Activated T-helper 1 cell treated with anti-CD3 and anti-CD28 coated beads, Interleukin-12 subunit alpha, Interleukin-12 subunit beta, Interleukin-2, Interleukin-4 antibody, amounts not matched to agents 30 ng/mL and 10 ng/mL and 1 ng/mL, durations not matched to agents 14 hours and 24 hours and 36 hours (primary cell): ENCODE measurements around the gene NABP2. TPM values are rescaled to one million over a fixed set of nuclear protein-coding genes. Genes with fewer than 3 reads are reported as not detected.

ENCODE experiments used
- DNase-seq: peaks from one replicate; pipeline ENCODE4 v3.0.0; 2021; ENCODE audit warnings: low spot score
- H3K27ac Mint-ChIP-seq: one replicate; pipeline ENCODE4 v1.8.0; 2021; ENCODE audit warnings: mild to moderate bottlenecking, mixed read lengths
- H3K27me3 Mint-ChIP-seq: one replicate; pipeline ENCODE4 v1.8.0; 2022; ENCODE audit warnings: mild to moderate bottlenecking, moderate library complexity, mixed read lengths; ENCODE audit not compliant: insufficient read depth
- H3K36me3 Mint-ChIP-seq: one replicate; pipeline ENCODE4 v1.8.0; 2021; ENCODE audit warnings: low read depth, mixed read lengths
- H3K4me1 Mint-ChIP-seq: one replicate; pipeline ENCODE4 v1.8.0; 2021; ENCODE audit warnings: low read depth, mixed read lengths
- H3K4me3 Mint-ChIP-seq: one replicate; pipeline ENCODE4 v1.8.0; 2021; ENCODE audit warnings: mild to moderate bottlenecking, moderate library complexity, mixed read lengths
- H3K9me3 Mint-ChIP-seq: one replicate; pipeline ENCODE4 v1.8.0; 2021; ENCODE audit warnings: mixed read lengths
- intact Hi-C: fragments of 100-400 bp; cut with micrococcal nuclease; formaldehyde crosslinking; loops from one replicate; pipeline ENCODE4 v1.15.1; 2024
- total RNA-seq: library from RNA; stranded (reverse); gene quantifications from 2 replicates; pipeline ENCODE4 v1.2.3, GENCODE V29; 2022

The NABP2 gene
- total RNA-seq, 1 donor from 2014 or later = 102 TPM

- no peaks in the 10 kb centered on the region for H3K9me3 Mint-ChIP-seq
- peaks cover 56% of the 10 kb centered on the region for H3K4me1 Mint-ChIP-seq
- no peaks in the 10 kb centered on the region for H3K27me3 Mint-ChIP-seq
- peaks cover 15% of the 10 kb centered on the region for H3K36me3 Mint-ChIP-seq
- no peak for DNase-seq
- H3K4me3 Mint-ChIP-seq = peak overlapping the region; percentile 99
- intact Hi-C loops = loop anchor here (1.0 to 5.0 kb wide), 9 partner anchors 79 to 463 kb away; partner anchors contain the start of genes CS, DGKA, IL23A and ORMDL2
- H3K27ac Mint-ChIP-seq = peak overlapping the region; percentile 97
Observed at GRCh38 chr12:56221232-56221756, 2.8 kb upstream of the NABP2 start.

GRCh38 chr12:56221757-56222530, 2.2 kb upstream of the NABP2 start, which contains the start of gene RNF41:
Gene RNF41 (minus strand): TSS chr12:56221922. CDS start chr12:56214047, 7,875 bp downstream.
- Mint-ChIP-seq H3K4me1 (peaks cover 51% of the 10 kb centered on the region), H3K27me3 (no peaks in the 10 kb centered on the region), H3K36me3 (peaks cover 12% of the 10 kb centered on the region), H3K4me3 (peak within 1 kb of the TSS; percentile 99), H3K9me3 (no peaks in the 10 kb centered on the region), H3K27ac (peak within 1 kb of the TSS; percentile 97)
- peak; percentile 91 for DNase-seq
- intact Hi-C loops = loop anchor here (1.0 to 5.0 kb wide), 15 partner anchors 45 to 483 kb away; partner anchors contain the start of genes COQ10A, CS, DGKA and IL23A

- Mint-ChIP-seq H3K4me1 (peaks cover 51% of the 10 kb centered on the region), H3K9me3 (no peaks in the 10 kb centered on the region), H3K36me3 (peaks cover 16% of the 10 kb centered on the region), H3K27ac (peak overlapping the region; percentile 97), H3K4me3 (peak overlapping the region; percentile 99), H3K27me3 (no peaks in the 10 kb centered on the region)
- intact Hi-C loops = loop anchor here (1.0 to 5.0 kb wide), 10 partner anchors 44 to 484 kb away; partner anchors contain the start of genes COQ10A, DGKA, MYL6B and ORMDL2
- DNase-seq = no peak
Observed at GRCh38 chr12:56222531-56222895, 1.6 kb upstream of the NABP2 start.

GRCh38 chr12:56223571-56224101, 506 bp upstream of the NABP2 start:
- H3K4me1 Mint-ChIP-seq = peaks cover 51% of the 10 kb centered on the region
- peak overlapping the region; percentile 81 for H3K27ac Mint-ChIP-seq
- H3K9me3 Mint-ChIP-seq = no peaks in the 10 kb centered on the region
- no peaks in the 10 kb centered on the region for H3K27me3 Mint-ChIP-seq
- H3K36me3 Mint-ChIP-seq = peaks cover 16% of the 10 kb centered on the region
- DNase-seq = no peak
- intact Hi-C loops = loop anchor here (1.0 to 5.0 kb wide), 12 partner anchors 17 to 485 kb away; partner anchors contain the start of genes ANKRD52, COQ10A, DGKA and ORMDL2
- peak overlapping the region; percentile 99 for H3K4me3 Mint-ChIP-seq

GRCh38 chr12:56224954-56225353, 812 bp downstream of the NABP2 start:
- H3K27ac Mint-ChIP-seq = peak overlapping the region; percentile 81
- no peaks in the 10 kb centered on the region for H3K27me3 Mint-ChIP-seq
- H3K9me3 Mint-ChIP-seq = no peaks in the 10 kb centered on the region
- H3K4me1 Mint-ChIP-seq = peaks cover 51% of the 10 kb centered on the region
- intact Hi-C loops = loop anchor here (1.0 to 5.0 kb wide), 9 partner anchors 19 to 408 kb away; partner anchors contain the start of genes ANKRD52, DGKA, ORMDL2 and RAB5B
- H3K36me3 Mint-ChIP-seq = peaks cover 16% of the 10 kb centered on the region
- H3K4me3 Mint-ChIP-seq = peak overlapping the region; percentile 99
- DNase-seq = no peak

GRCh38 chr12:56229082-56229481, 4.9 kb downstream of the NABP2 start:
- no peaks in the 10 kb centered on the region for H3K9me3 Mint-ChIP-seq
- no peak overlapping the region for H3K27ac Mint-ChIP-seq
- intact Hi-C loops = no loop called here
- no peak overlapping the region for H3K4me3 Mint-ChIP-seq
- DNase-seq = no peak
- peaks cover 17% of the 10 kb centered on the region for H3K4me1 Mint-ChIP-seq
- no peaks in the 10 kb centered on the region for H3K27me3 Mint-ChIP-seq
- H3K36me3 Mint-ChIP-seq = peaks cover 15% of the 10 kb centered on the region

GRCh38 chr12:56229916-56230431, 5.8 kb downstream of the NABP2 start, which contains the start of gene SLC39A5:
Gene SLC39A5 (plus strand): TSS chr12:56230051. CDS start chr12:56231275, 1,224 bp downstream.
- Mint-ChIP-seq H3K9me3 (no peaks in the 10 kb centered on the region), H3K4me1 (peaks cover 12% of the 10 kb centered on the region), H3K36me3 (peaks cover 15% of the 10 kb centered on the region), H3K4me3 (no peak within 1 kb of the TSS), H3K27ac (no peak within 1 kb of the TSS), H3K27me3 (no peaks in the 10 kb centered on the region)
- no peak for DNase-seq
- intact Hi-C loops = no loop called here

GRCh38 chr12:56230432-56231183, 6.5 kb downstream of the NABP2 start:
- H3K4me1 Mint-ChIP-seq = peaks cover 6% of the 10 kb centered on the region

GRCh38 chr12:56231184-56231582, 7.0 kb downstream of the NABP2 start:
- Mint-ChIP-seq H3K27me3 (no peaks in the 10 kb centered on the region), H3K9me3 (no peaks in the 10 kb centered on the region), H3K27ac (no peak overlapping the region), H3K36me3 (peaks cover 9% of the 10 kb centered on the region), H3K4me1 (no peaks in the 10 kb centered on the region), H3K4me3 (no peak overlapping the region)
- no peak for DNase-seq
- intact Hi-C loops = no loop called here

More at GRCh38 chr12:56230432-56231183, 6.5 kb downstream of the NABP2 start:
- DNase-seq = no peak
- Mint-ChIP-seq H3K4me3 (no peak overlapping the region), H3K36me3 (peaks cover 10% of the 10 kb centered on the region), H3K9me3 (no peaks in the 10 kb centered on the region), H3K27ac (no peak overlapping the region), H3K27me3 (no peaks in the 10 kb centered on the region)
- intact Hi-C loops = no loop called here

GRCh38 chr12:56234746-56235436, 10.7 kb downstream of the NABP2 start:
- Mint-ChIP-seq H3K27ac (no peak overlapping the region), H3K4me3 (no peak overlapping the region)

GRCh38 chr12:56236091-56236490, 11.9 kb downstream of the NABP2 start:
- no peaks in the 10 kb centered on the region for H3K27me3 Mint-ChIP-seq
- intact Hi-C loops = no loop called here
- H3K4me1 Mint-ChIP-seq = no peaks in the 10 kb centered on the region
- H3K27ac Mint-ChIP-seq = no peak overlapping the region
- H3K9me3 Mint-ChIP-seq = no peaks in the 10 kb centered on the region
- DNase-seq = no peak
- H3K36me3 Mint-ChIP-seq = peaks cover 4% of the 10 kb centered on the region
- H3K4me3 Mint-ChIP-seq = no peak overlapping the region

More at GRCh38 chr12:56234746-56235436, 10.7 kb downstream of the NABP2 start:
- no peaks in the 10 kb centered on the region for H3K27me3 Mint-ChIP-seq
- DNase-seq = no peak
- intact Hi-C loops = no loop called here
- no peaks in the 10 kb centered on the region for H3K9me3 Mint-ChIP-seq
- no peaks in the 10 kb centered on the region for H3K4me1 Mint-ChIP-seq
- peaks cover 5% of the 10 kb centered on the region for H3K36me3 Mint-ChIP-seq

GRCh38 chr12:56236985-56237384, 12.8 kb downstream of the NABP2 start:
- Mint-ChIP-seq H3K4me3 (no peak overlapping the region), H3K36me3 (peaks cover 9% of the 10 kb centered on the region), H3K4me1 (no peaks in the 10 kb centered on the region), H3K27me3 (no peaks in the 10 kb centered on the region), H3K27ac (no peak overlapping the region), H3K9me3 (no peaks in the 10 kb centered on the region)
- intact Hi-C loops = no loop called here
- no peak for DNase-seq
